Upper lobe of right lung (tissue), 1 donor: ENCODE measurements around the gene L1CAM. TPM values are rescaled to one million over a fixed set of nuclear protein-coding genes. Genes with fewer than 3 reads are reported as not detected.

ENCODE experiments used
- ATAC-seq: fragments of 200-7000 bp; cut with Tn5 transposase; one replicate; pipeline ENCODE4 v1.9.1; 2020; ENCODE audit warnings: mild to moderate bottlenecking, moderate library complexity
- DNase-seq: peaks from one replicate; pipeline ENCODE4 v3.0.0-alpha.2; 2020
- H3K27ac ChIP-seq: fragments of 200-600 bp; one replicate; pipeline ENCODE4 v1.8.0; 2022
- H3K27me3 ChIP-seq: fragments of 200-600 bp; one replicate; pipeline ENCODE4 v1.8.0; 2022; ENCODE audit warnings: mild to moderate bottlenecking
- H3K36me3 ChIP-seq: fragments of 200-600 bp; one replicate; pipeline ENCODE4 v1.8.0; 2022
- H3K4me1 ChIP-seq: fragments of 200-600 bp; one replicate; pipeline ENCODE4 v1.8.0; 2022
- H3K4me3 ChIP-seq: fragments of 200-600 bp; one replicate; pipeline ENCODE4 v1.8.0; 2022; ENCODE audit warnings: mild to moderate bottlenecking
- H3K9me3 ChIP-seq: fragments of 200-600 bp; one replicate; pipeline ENCODE4 v1.8.0; 2022
- intact Hi-C: fragments of 100-400 bp; cut with DNase I; formaldehyde crosslinking; loops from one replicate; pipeline ENCODE4 v1.11.0; 2022
- total RNA-seq: library from RNA; stranded (reverse); fragmentation: NEBNext Ultra II Directional; extraction: Animal tissue kit (Norgen Biotek cat#: 25700); gene quantifications from one replicate; pipeline ENCODE4 v1.2.1, GENCODE V29; 2021
- TF ChIP-seq, protein P1 (sequence below): fragments of 200-600 bp; IDR thresholded peaks from one replicate; pipeline ENCODE4 v1.8.0; 2022; ENCODE audit warnings: antibody characterized with exemption
- donor health status: DM: no; HTN: yes; CAD: no; lungs with severe emphysema.

The L1CAM gene
- total RNA-seq, 1 donor from 2014 or later: 1.2 TPM

DNA sequence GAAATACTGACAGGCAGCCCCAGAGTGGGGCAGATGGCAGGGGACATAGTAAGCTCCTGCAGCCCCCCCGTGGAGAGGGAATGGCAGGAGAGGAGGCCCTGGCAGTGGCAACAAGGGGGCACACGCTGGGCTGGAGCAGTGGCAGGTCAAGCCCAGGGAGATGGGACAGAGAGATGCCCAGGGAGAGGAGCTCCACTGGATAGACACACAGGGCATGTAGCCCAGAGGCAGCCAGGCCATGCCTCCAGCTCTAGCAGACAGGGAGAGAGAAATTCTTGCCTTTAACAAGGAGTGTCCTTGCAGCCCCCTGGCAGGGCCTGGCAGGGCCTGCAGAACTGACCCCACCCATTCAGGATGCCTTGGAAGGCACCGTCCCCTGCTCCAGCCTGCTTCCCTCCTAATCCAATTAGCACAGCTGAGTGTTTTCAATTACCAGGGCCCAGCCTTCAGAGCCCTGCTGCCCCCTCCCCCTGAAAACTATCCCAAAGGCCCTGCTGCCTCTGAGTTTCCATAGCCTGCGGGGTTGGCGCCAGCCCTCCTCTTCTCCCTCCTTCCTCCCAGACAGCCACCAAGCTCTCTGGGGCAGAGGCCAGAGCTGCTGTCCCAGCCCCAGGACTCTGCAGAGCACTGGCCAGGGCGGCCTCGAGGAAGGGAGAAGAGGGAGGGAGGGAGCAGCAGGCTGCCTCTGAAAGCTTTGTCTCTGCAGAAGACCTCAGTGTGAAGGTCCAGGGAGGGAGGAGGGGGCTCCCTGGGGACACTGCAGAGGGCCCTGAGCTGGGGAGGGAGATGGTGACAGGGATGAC lies 12.5 kb downstream of the L1CAM start:
- TF ChIP-seq, protein P1, sequence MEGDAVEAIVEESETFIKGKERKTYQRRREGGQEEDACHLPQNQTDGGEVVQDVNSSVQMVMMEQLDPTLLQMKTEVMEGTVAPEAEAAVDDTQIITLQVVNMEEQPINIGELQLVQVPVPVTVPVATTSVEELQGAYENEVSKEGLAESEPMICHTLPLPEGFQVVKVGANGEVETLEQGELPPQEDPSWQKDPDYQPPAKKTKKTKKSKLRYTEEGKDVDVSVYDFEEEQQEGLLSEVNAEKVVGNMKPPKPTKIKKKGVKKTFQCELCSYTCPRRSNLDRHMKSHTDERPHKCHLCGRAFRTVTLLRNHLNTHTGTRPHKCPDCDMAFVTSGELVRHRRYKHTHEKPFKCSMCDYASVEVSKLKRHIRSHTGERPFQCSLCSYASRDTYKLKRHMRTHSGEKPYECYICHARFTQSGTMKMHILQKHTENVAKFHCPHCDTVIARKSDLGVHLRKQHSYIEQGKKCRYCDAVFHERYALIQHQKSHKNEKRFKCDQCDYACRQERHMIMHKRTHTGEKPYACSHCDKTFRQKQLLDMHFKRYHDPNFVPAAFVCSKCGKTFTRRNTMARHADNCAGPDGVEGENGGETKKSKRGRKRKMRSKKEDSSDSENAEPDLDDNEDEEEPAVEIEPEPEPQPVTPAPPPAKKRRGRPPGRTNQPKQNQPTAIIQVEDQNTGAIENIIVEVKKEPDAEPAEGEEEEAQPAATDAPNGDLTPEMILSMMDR: no peak
- intact Hi-C loops: no loop called here
- Histone ChIP-seq H3K27me3 (no peaks in the 10 kb centered on the region), H3K36me3 (no peaks in the 10 kb centered on the region), H3K4me3 (no peak overlapping the region), H3K27ac (no peak overlapping the region), H3K9me3 (no peaks in the 10 kb centered on the region), H3K4me1 (no peaks in the 10 kb centered on the region)
- ATAC-seq (no peak), DNase-seq (no peak)

DNA sequence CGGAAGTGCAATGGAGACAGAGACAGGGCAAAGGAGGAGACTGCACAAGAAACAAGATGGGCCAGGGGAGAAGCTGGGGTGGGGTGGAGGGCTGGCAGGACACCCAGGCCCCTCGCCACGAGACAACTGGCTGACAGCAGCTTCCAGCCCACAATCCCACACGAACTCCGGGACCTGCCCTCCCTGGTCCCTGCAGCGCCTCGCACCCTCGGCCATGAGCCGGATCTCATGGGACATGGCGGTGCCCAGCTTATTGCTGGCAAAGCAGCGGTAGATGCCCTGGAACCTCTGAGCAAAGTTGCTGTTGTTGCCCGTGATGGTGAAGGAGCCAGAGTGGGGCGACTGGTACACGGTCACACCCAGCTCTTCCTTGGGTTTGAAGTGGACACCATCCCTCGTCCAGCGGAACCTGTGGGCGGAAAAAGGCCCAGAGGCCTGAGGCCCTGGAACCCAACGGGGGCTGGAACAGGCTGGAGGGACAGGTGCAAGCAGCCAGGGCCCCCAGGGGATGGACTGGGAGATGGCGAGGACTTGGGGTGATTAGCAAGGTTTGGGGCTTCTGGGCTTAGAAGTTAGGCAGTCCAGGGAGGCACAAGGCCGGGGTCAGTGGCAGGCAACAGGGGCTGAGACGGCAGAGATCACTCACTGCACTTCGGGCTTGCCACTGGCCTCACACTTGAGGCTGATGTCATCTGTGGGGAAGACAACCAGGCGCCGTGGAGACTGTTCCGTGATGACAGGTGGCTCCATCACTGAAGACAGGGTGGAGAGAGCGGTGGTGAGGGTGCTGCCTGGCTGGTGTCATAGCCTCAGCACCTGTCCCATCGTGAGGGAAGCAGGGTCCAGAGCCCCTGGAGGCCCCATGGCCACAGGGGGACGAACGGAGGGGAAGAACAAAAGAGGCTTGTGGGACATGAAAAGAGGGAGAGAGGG lies 13.8 kb downstream of the L1CAM start:
- no peak overlapping the region for H3K4me3 ChIP-seq
- TF ChIP-seq, protein P1: no peak
- DNase-seq: no peak
- no peak overlapping the region for H3K27ac ChIP-seq
- no peaks in the 10 kb centered on the region for H3K9me3 ChIP-seq
- no peaks in the 10 kb centered on the region for H3K36me3 ChIP-seq
- intact Hi-C loops: no loop called here
- no peaks in the 10 kb centered on the region for H3K4me1 ChIP-seq
- H3K27me3 ChIP-seq: no peaks in the 10 kb centered on the region
- ATAC-seq: no peak

DNA sequence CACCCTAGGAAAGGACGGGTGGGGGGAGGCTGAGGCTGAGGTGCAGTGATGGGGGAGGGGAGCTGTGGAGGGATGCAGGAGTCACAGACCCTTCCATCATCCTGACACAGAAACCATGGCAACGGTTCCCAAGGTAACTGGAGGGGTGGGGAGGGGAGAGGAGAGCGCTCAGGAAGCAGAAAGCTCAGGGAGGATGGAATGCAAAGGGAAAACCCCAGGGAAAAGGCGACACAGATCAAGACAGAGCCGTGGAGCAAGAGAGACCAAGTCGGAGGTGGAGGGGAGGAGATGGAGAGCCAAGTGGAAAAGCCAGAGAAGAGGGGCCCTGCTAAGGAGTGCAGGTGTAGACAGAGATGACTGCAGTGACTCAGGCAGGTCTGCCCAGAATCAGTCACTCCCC lies 14.5 kb downstream of the L1CAM start:
- Histone ChIP-seq H3K27me3 (no peaks in the 10 kb centered on the region), H3K36me3 (no peaks in the 10 kb centered on the region), H3K4me1 (no peaks in the 10 kb centered on the region), H3K9me3 (no peaks in the 10 kb centered on the region), H3K4me3 (no peak overlapping the region), H3K27ac (no peak overlapping the region)
- no peak for ATAC-seq
- DNase-seq: no peak
- intact Hi-C loops: no loop called here
- TF ChIP-seq, protein P1: no peak

DNA sequence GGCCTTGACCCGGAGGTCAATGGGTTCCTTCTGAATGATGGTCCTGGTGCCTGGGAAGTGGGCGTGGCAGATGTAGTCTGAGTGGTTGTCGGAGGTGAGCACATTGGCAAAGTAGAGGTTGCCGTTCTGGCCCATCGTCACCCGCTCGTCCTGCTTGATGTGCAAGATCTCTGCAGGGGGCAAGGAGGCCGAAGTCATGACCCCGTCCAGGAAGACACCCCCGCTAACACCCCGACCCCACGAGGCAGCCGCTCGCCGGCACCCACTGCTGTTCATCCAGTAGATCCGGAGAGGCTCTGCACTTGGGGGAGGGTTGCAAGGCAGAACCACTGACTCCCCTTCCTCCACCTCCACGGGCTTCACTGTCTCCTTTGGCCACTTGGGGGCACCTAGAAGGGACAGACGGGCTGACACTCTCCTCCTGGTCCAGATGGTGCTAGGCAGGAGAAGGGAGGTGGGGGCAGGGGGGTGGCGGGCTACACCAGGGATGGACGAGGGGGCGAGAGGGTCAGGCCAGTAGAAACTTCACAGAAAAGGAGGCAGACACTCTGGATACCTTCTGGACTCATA lies 15.1 kb downstream of the L1CAM start:
- intact Hi-C loops: no loop called here
- H3K4me1 ChIP-seq: no peaks in the 10 kb centered on the region
- no peak overlapping the region for H3K4me3 ChIP-seq
- ATAC-seq (no peak), DNase-seq (no peak)
- no peaks in the 10 kb centered on the region for H3K36me3 ChIP-seq
- no peaks in the 10 kb centered on the region for H3K9me3 ChIP-seq
- no peaks in the 10 kb centered on the region for H3K27me3 ChIP-seq
- H3K27ac ChIP-seq: no peak overlapping the region
- TF ChIP-seq, protein P1: no peak

DNA sequence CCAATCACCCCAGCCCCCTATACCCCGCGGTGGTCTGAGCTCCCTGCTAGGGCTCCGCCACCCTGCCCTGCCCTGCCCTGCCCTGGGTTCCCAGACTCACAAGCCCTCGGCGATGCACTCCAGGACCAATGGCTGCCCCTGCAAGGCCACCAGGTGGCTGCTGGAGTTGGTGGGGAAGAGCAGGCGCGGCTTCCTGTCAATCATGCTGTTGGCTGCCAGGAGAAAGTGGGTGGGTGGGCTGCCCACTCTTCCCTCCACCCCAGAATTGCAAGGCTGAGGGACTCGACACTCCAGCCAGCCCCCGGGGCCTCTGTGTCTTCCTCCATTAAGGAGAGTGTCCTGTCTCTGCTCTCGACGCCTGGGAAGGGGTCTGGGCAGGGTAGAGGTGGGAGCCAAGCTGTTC lies 15.7 kb downstream of the L1CAM start:
- Histone ChIP-seq H3K27me3 (no peaks in the 10 kb centered on the region), H3K9me3 (no peaks in the 10 kb centered on the region), H3K4me1 (no peaks in the 10 kb centered on the region), H3K27ac (no peak overlapping the region), H3K36me3 (no peaks in the 10 kb centered on the region), H3K4me3 (no peak overlapping the region)
- TF ChIP-seq, protein P1: no peak
- DNase-seq (no peak), ATAC-seq (no peak)
- intact Hi-C loops: no loop called here
